ENCODE results near the gene DNAAF9. TPM values are rescaled to one million over a fixed set of nuclear protein-coding genes. Genes with fewer than 3 reads are reported as not detected.

DNAAF9 gene
- total RNA-seq, 4 donors from 2014 or later, result 2.2 to 6.0 (median 5.0) TPM

DNA sequence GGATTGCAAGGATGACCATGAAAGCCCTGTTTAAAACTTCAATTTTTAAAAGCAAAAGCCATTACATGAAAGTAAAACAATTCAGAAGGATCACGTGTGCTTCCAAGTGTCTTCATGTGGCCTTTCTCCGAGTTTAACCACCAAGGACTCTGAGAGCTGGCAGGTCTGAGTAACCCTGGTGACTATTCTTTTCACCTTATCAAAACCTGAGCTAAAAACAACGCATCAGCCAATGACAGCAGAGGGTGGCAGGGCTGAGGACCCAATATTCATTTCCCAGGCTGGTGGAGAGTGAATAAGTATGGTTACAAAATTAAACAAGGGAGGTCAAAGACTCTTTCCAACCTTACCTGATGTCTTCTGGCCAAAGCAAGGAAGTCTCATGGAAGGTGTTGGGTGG is 46.7 kb downstream of the DNAAF9 start:
- intact Hi-C loops (cut with DNase I; ENCODE audit: low total_unique reads) (no loop called here), in situ Hi-C loops (cut with MboI; ENCODE audit: low pct_ligation_motif_present in 1 of 4, low pct_unique_long_range_greater_than_20kb in 1 of 4, low sequenced_read_pairs in 3 of 4) (no loop called here)
- no peaks in the 10 kb centered on the region for H3K36me3 ChIP-seq
- 83 to 90% methylated on average over 2 to 3 of the region's 3 CpGs for WGBS, 2 donors (ENCODE audit: low coverage in 1 of 2)
- no peak overlapping the region for H3K4me3 ChIP-seq
- no peaks in the 10 kb centered on the region for H3K4me1 ChIP-seq
- H3K27ac ChIP-seq, result no peak overlapping the region
- TF ChIP-seq POLR2A (IDR thresholded peaks at IDR 0.05), result no peak
- TF ChIP-seq, protein P1, sequence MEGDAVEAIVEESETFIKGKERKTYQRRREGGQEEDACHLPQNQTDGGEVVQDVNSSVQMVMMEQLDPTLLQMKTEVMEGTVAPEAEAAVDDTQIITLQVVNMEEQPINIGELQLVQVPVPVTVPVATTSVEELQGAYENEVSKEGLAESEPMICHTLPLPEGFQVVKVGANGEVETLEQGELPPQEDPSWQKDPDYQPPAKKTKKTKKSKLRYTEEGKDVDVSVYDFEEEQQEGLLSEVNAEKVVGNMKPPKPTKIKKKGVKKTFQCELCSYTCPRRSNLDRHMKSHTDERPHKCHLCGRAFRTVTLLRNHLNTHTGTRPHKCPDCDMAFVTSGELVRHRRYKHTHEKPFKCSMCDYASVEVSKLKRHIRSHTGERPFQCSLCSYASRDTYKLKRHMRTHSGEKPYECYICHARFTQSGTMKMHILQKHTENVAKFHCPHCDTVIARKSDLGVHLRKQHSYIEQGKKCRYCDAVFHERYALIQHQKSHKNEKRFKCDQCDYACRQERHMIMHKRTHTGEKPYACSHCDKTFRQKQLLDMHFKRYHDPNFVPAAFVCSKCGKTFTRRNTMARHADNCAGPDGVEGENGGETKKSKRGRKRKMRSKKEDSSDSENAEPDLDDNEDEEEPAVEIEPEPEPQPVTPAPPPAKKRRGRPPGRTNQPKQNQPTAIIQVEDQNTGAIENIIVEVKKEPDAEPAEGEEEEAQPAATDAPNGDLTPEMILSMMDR (IDR thresholded peaks at IDR 0.05), result no peak
- no peak for TF ChIP-seq POLR2AphosphoS5 (IDR thresholded peaks at IDR 0.05)
- TF ChIP-seq EP300 (IDR thresholded peaks at IDR 0.05; ENCODE audit: low read depth), result no peak
- no peak for DNase-seq
- H3K27me3 ChIP-seq, result no peaks in the 10 kb centered on the region
- no peaks in the 10 kb centered on the region for H3K9me3 ChIP-seq

DNA sequence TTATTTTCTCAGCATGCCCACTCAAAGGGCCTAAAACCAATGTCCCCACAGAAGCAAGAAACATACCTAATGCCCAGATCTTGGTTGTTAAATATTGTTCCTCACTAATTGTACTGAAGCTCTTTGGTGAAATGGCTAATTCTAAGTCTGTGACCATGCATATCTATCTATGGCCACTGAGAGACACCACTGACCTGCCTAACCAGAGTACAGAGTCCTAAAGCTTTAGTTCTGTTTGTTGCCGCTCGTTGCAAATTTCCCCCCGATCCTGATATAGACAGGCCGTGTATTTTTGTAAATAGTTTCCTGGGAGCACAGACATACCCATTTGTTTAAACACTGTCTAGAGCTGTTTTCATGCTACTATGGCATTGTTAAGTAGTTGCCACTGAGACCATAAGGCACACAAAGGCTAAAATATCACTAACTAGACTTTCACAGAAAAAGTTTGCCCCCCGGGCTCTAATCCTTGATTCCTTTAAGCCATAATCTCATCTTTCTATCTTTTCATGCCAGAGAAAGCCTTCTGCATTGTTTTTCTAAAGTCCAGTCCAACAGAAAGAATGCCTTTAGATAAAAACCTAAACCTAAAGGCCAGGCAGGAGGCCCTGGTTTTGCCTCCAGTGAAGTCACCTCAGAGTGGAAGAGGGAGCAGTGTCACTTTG is 48.7 kb downstream of the DNAAF9 start:
- 87 to 88% methylated on average over 5 of the region's 5 CpGs for WGBS, 2 donors (ENCODE audit: low coverage in 1 of 2)
- DNase-seq, result no peak
- in situ Hi-C loops (cut with MboI; ENCODE audit: low pct_ligation_motif_present in 1 of 4, low pct_unique_long_range_greater_than_20kb in 1 of 4, low sequenced_read_pairs in 3 of 4), result no loop called here
- Histone ChIP-seq H3K36me3 (no peaks in the 10 kb centered on the region), H3K4me1 (no peaks in the 10 kb centered on the region), H3K4me3 (no peak overlapping the region), H3K9me3 (no peaks in the 10 kb centered on the region), H3K27ac (no peak overlapping the region), H3K27me3 (no peaks in the 10 kb centered on the region)
- intact Hi-C loops (cut with DNase I; ENCODE audit: low total_unique reads), result no loop called here
- TF ChIP-seq, protein P1 (IDR thresholded peaks at IDR 0.05), result no peak
- TF ChIP-seq POLR2A (IDR thresholded peaks at IDR 0.05) (no peak), POLR2AphosphoS5 (IDR thresholded peaks at IDR 0.05) (no peak), EP300 (IDR thresholded peaks at IDR 0.05; ENCODE audit: low read depth) (no peak)

Small RNAs within 50 kb of the gene (small RNA-seq; reads per million reads assigned to genes)
- gene RF00012, result 0 reads per million in 4 donors
- 0 reads per million in 4 donors for gene RNU6-1019P

Other genes with a start within 250 kb of the DNAAF9 start
- 10 to 100 TPM in 2 of 4 donors, 1 to 10 TPM in 2; 1.9 to 18.6 (median 9.8) TPM for gene FASTKD5, start 247.8 kb downstream of the DNAAF9 start, total RNA-seq
- 10 to 100 TPM in 2 of 4 donors, 1 to 10 TPM in 2; 5.7 to 17.9 (median 11.7) TPM for gene UBOX5, start 247.8 kb downstream of the DNAAF9 start, total RNA-seq
- 10 to 100 TPM in 2 of 4 donors, 1 to 10 TPM in 2; 9.0 to 13.5 (median 9.7) TPM for gene LZTS3, start 234.1 kb downstream of the DNAAF9 start, total RNA-seq
- 10 to 100 TPM; 47.0 to 85.6 (median 80.4) TPM for gene DDRGK1, start 203.0 kb downstream of the DNAAF9 start, total RNA-seq
- gene ITPA, start 198.2 kb downstream of the DNAAF9 start, total RNA-seq, result 10 to 100 TPM; 15.0 to 95.7 (median 39.6) TPM
- gene SLC4A11, start 168.5 kb downstream of the DNAAF9 start, total RNA-seq, result 1 to 10 TPM in 1 of 4 donors, under 1 TPM in 3; 0.20 to 1.4 (median 0.69) TPM
- gene ATRN, start 63.3 kb upstream of the DNAAF9 start, total RNA-seq, result 10 to 100 TPM in 3 of 4 donors, 1 to 10 TPM in 1; 6.8 to 24.7 (median 15.9) TPM